Dendritic cell treated with granulocyte-macrophage colony-stimulating factor and Interleukin-4, amounts not matched to agents 40 ng/mL and 50 ng/mL, for 4 days (primary cell): Measurements from ENCODE around the gene PCGF2.
"Not testable (repeated sequence)": the region's sequence is repeated elsewhere in the genome, so short reads cannot be mapped to it uniquely, and the experiment has no call there.

Experiments used
- H3K27ac Mint-ChIP-seq: one replicate; pipeline ENCODE4 v1.8.0; 2022; ENCODE audit warnings: mild to moderate bottlenecking, mixed read lengths
- H3K27me3 Mint-ChIP-seq: one replicate; pipeline ENCODE4 v1.8.0; 2022; ENCODE audit warnings: mild to moderate bottlenecking, mixed read lengths
- H3K36me3 Mint-ChIP-seq: one replicate; pipeline ENCODE4 v1.8.0; 2022; ENCODE audit warnings: low read depth, mixed read lengths
- H3K4me1 Mint-ChIP-seq: one replicate; pipeline ENCODE4 v1.8.0; 2022; ENCODE audit warnings: low read depth, mixed read lengths
- H3K4me3 Mint-ChIP-seq: one replicate; pipeline ENCODE4 v1.8.0; 2022; ENCODE audit warnings: mild to moderate bottlenecking, moderate library complexity, mixed read lengths
- H3K9me3 Mint-ChIP-seq: one replicate; pipeline ENCODE4 v1.8.0; 2022; ENCODE audit warnings: mixed read lengths
- intact Hi-C: fragments of 100-400 bp; cut with micrococcal nuclease; formaldehyde crosslinking; loops from one replicate; pipeline ENCODE4 v1.15.0; 2022

The PCGF2 gene

GRCh38 chr17:38748149-38748891 is at the start of gene PCGF2:
PCGF2 (minus strand) TSS chr17:38748336; CDS start chr17:38740402, 7,934 bp downstream.
- intact Hi-C loops = no loop called here
- peak within 1 kb of the TSS; percentile 81 for H3K4me3 Mint-ChIP-seq
- H3K36me3 Mint-ChIP-seq = peaks cover 10% of the 10 kb centered on the region
- H3K27ac Mint-ChIP-seq = peak within 1 kb of the TSS; percentile 52
- H3K27me3 Mint-ChIP-seq = peaks cover 77% of the 10 kb centered on the region
- H3K4me1 Mint-ChIP-seq = peaks cover 55% of the 10 kb centered on the region
- no peaks in the 10 kb centered on the region for H3K9me3 Mint-ChIP-seq

GRCh38 chr17:38797828-38798227 is 49.7 kb upstream of the PCGF2 start:
- Mint-ChIP-seq H3K36me3 (peaks cover 71% of the 10 kb centered on the region), H3K4me1 (peaks cover 37% of the 10 kb centered on the region), H3K27ac (peak overlapping the region; percentile 86), H3K9me3 (no peaks in the 10 kb centered on the region), H3K27me3 (no peaks in the 10 kb centered on the region), H3K4me3 (peak overlapping the region; percentile 92)
- intact Hi-C loops = no loop called here

GRCh38 chr17:38797158-38797490 is 49.0 kb upstream of the PCGF2 start:
- H3K4me1 Mint-ChIP-seq = peaks cover 37% of the 10 kb centered on the region
- intact Hi-C loops = no loop called here
- peaks cover 64% of the 10 kb centered on the region for H3K36me3 Mint-ChIP-seq
- no peak overlapping the region for H3K4me3 Mint-ChIP-seq
- no peaks in the 10 kb centered on the region for H3K9me3 Mint-ChIP-seq
- H3K27ac Mint-ChIP-seq = no peak overlapping the region
- no peaks in the 10 kb centered on the region for H3K27me3 Mint-ChIP-seq

- peaks cover 37% of the 10 kb centered on the region for H3K4me1 Mint-ChIP-seq
- H3K9me3 Mint-ChIP-seq = no peaks in the 10 kb centered on the region
- peaks cover 59% of the 10 kb centered on the region for H3K36me3 Mint-ChIP-seq
- no peak overlapping the region for H3K4me3 Mint-ChIP-seq
- intact Hi-C loops = no loop called here
- no peak overlapping the region for H3K27ac Mint-ChIP-seq
- H3K27me3 Mint-ChIP-seq = no peaks in the 10 kb centered on the region
Measured at GRCh38 chr17:38796451-38797157, 48.5 kb upstream of the PCGF2 start.

- Mint-ChIP-seq H3K36me3 (peaks cover 42% of the 10 kb centered on the region), H3K4me1 (peaks cover 28% of the 10 kb centered on the region), H3K9me3 (no peaks in the 10 kb centered on the region), H3K27me3 (no peaks in the 10 kb centered on the region), H3K4me3 (no peak overlapping the region), H3K27ac (no peak overlapping the region)
- intact Hi-C loops = no loop called here
Measured at GRCh38 chr17:38794221-38794620, 46.1 kb upstream of the PCGF2 start.

GRCh38 chr17:38791162-38791561 is 43.0 kb upstream of the PCGF2 start:
- intact Hi-C loops = no loop called here
- Mint-ChIP-seq H3K36me3 (peaks cover 41% of the 10 kb centered on the region), H3K4me1 (peaks cover under 1% of the 10 kb centered on the region), H3K4me3 (no peak overlapping the region), H3K27ac (no peak overlapping the region), H3K9me3 (no peaks in the 10 kb centered on the region), H3K27me3 (no peaks in the 10 kb centered on the region)

- H3K4me3 Mint-ChIP-seq, intact Hi-C loops, H3K27ac Mint-ChIP-seq, H3K27me3 Mint-ChIP-seq, H3K9me3 Mint-ChIP-seq, H3K4me1 Mint-ChIP-seq: not testable (repeated sequence)
- H3K36me3 Mint-ChIP-seq = peaks cover 41% of the 10 kb centered on the region
Measured at GRCh38 chr17:38790148-38790707, 42.1 kb upstream of the PCGF2 start.

- no peak overlapping the region for H3K27ac Mint-ChIP-seq
- H3K9me3 Mint-ChIP-seq = no peaks in the 10 kb centered on the region
- no peaks in the 10 kb centered on the region for H3K27me3 Mint-ChIP-seq
- peaks cover 43% of the 10 kb centered on the region for H3K36me3 Mint-ChIP-seq
- intact Hi-C loops = no loop called here
- no peak overlapping the region for H3K4me3 Mint-ChIP-seq
- no peaks in the 10 kb centered on the region for H3K4me1 Mint-ChIP-seq
Measured at GRCh38 chr17:38789185-38789584, 41.0 kb upstream of the PCGF2 start.

GRCh38 chr17:38787999-38788398 is 39.9 kb upstream of the PCGF2 start:
- H3K27ac Mint-ChIP-seq, H3K4me1 Mint-ChIP-seq, H3K4me3 Mint-ChIP-seq, H3K9me3 Mint-ChIP-seq, intact Hi-C loops, H3K27me3 Mint-ChIP-seq: not testable (repeated sequence)
- peaks cover 45% of the 10 kb centered on the region for H3K36me3 Mint-ChIP-seq

GRCh38 chr17:38786372-38786771 is 38.2 kb upstream of the PCGF2 start:
- H3K27ac Mint-ChIP-seq = no peak overlapping the region
- H3K36me3 Mint-ChIP-seq = peaks cover 61% of the 10 kb centered on the region
- H3K27me3 Mint-ChIP-seq = no peaks in the 10 kb centered on the region
- H3K9me3 Mint-ChIP-seq = no peaks in the 10 kb centered on the region
- no peaks in the 10 kb centered on the region for H3K4me1 Mint-ChIP-seq
- intact Hi-C loops = no loop called here
- no peak overlapping the region for H3K4me3 Mint-ChIP-seq

- H3K4me3 Mint-ChIP-seq = no peak overlapping the region
- no peak overlapping the region for H3K27ac Mint-ChIP-seq
- no peaks in the 10 kb centered on the region for H3K27me3 Mint-ChIP-seq
- H3K9me3 Mint-ChIP-seq = no peaks in the 10 kb centered on the region
- intact Hi-C loops = no loop called here
- H3K4me1 Mint-ChIP-seq = no peaks in the 10 kb centered on the region
- peaks cover 93% of the 10 kb centered on the region for H3K36me3 Mint-ChIP-seq
Measured at GRCh38 chr17:38783227-38783626, 35.1 kb upstream of the PCGF2 start.

- no peak overlapping the region for H3K27ac Mint-ChIP-seq
- H3K4me1 Mint-ChIP-seq = no peaks in the 10 kb centered on the region
- peaks cover 99% of the 10 kb centered on the region for H3K36me3 Mint-ChIP-seq
- H3K9me3 Mint-ChIP-seq = no peaks in the 10 kb centered on the region
- H3K27me3 Mint-ChIP-seq = no peaks in the 10 kb centered on the region
- intact Hi-C loops = no loop called here
- no peak overlapping the region for H3K4me3 Mint-ChIP-seq
Measured at GRCh38 chr17:38779965-38780752, 32.0 kb upstream of the PCGF2 start.

GRCh38 chr17:38777641-38778250 is 29.6 kb upstream of the PCGF2 start:
- intact Hi-C loops = no loop called here
- H3K36me3 Mint-ChIP-seq = peaks cover 99% of the 10 kb centered on the region
- H3K4me1 Mint-ChIP-seq = no peaks in the 10 kb centered on the region
- H3K27ac Mint-ChIP-seq = no peak overlapping the region
- H3K9me3 Mint-ChIP-seq = no peaks in the 10 kb centered on the region
- H3K27me3 Mint-ChIP-seq = no peaks in the 10 kb centered on the region
- no peak overlapping the region for H3K4me3 Mint-ChIP-seq
